Muscle layer of duodenum (tissue), 2 donors: ENCODE results near the gene ARF6.
"Not testable (repeated sequence)": the region's sequence is repeated elsewhere in the genome, so short reads cannot be mapped to it uniquely, and the experiment has no call there.

Source experiments
- H3K27ac ChIP-seq: one replicate; pipeline ENCODE4 v1.7.0; 2013; ENCODE audit warnings: mild to moderate bottlenecking, low read length
- H3K27me3 ChIP-seq: one replicate; pipeline ENCODE4 v1.7.0; 2013; ENCODE audit warnings: low read depth, mild to moderate bottlenecking, control low read depth, low read length
- H3K36me3 ChIP-seq, 2 donors: one replicate each; pipeline ENCODE4 v1.7.0; 2013; ENCODE audit warnings: low read length in 2 of 2, control low read depth in 1 of 2, mild to moderate bottlenecking in 1 of 2; ENCODE audit not compliant: insufficient read depth in 2 of 2, control insufficient read depth in 1 of 2
- H3K4me1 ChIP-seq, 2 donors: one replicate each; pipeline ENCODE4 v1.7.0; 2013; ENCODE audit warnings: low read length in 2 of 2, mild to moderate bottlenecking in 2 of 2, control low read depth in 1 of 2, moderate library complexity in 1 of 2; ENCODE audit not compliant: insufficient read depth in 2 of 2, control insufficient read depth in 1 of 2
- H3K4me3 ChIP-seq, 2 donors: one replicate each; pipeline ENCODE4 v1.7.0; 2013; ENCODE audit warnings: low read length in 2 of 2, low read depth in 1 of 2, mild to moderate bottlenecking in 1 of 2
- H3K9me3 ChIP-seq, 2 donors: one replicate each; pipeline ENCODE4 v1.7.0; 2013; ENCODE audit warnings: low read length in 2 of 2, control low read depth in 1 of 2, mild to moderate bottlenecking in 1 of 2; ENCODE audit not compliant: control insufficient read depth in 1 of 2
- donor health status: healthy.

Gene ARF6

GRCh38 chr14:49862089-49862673 lies 30.7 kb upstream of the ARF6 start:
- H3K27me3 ChIP-seq: no peaks in the 10 kb centered on the region
- H3K9me3 ChIP-seq: no peaks in the 10 kb centered on the region
- H3K27ac ChIP-seq: peak overlapping the region; percentile 100
- peak overlapping the region; percentile 77 to 91 for H3K4me3 ChIP-seq
- H3K4me1 ChIP-seq: peaks cover 4 to 5% of the 10 kb centered on the region in 2 donors
- H3K36me3 ChIP-seq: peaks cover 0 to 13% of the 10 kb centered on the region in 2 donors

- Histone ChIP-seq H3K9me3 (no peaks in the 10 kb centered on the region), H3K27ac (peak overlapping the region; percentile 98), H3K4me3 (peak overlapping the region; percentile 77 to 86), H3K4me1 (peaks cover 4 to 8% of the 10 kb centered on the region in 2 donors), H3K36me3 (peaks cover 0 to 13% of the 10 kb centered on the region in 2 donors), H3K27me3 (no peaks in the 10 kb centered on the region)
These were observed 29.2 kb upstream of the ARF6 start for GRCh38 chr14:49863487-49864281.

GRCh38 chr14:49865431-49865859 lies 27.4 kb upstream of the ARF6 start:
- Histone ChIP-seq H3K27me3 (no peaks in the 10 kb centered on the region), H3K9me3 (no peaks in the 10 kb centered on the region), H3K36me3 (peaks cover 0 to 13% of the 10 kb centered on the region in 2 donors), H3K4me3 (no peak overlapping the region), H3K27ac (no peak overlapping the region), H3K4me1 (peaks cover 4 to 10% of the 10 kb centered on the region in 2 donors)

GRCh38 chr14:49867831-49868719 lies 24.8 kb upstream of the ARF6 start:
- no peaks in the 10 kb centered on the region for H3K27me3 ChIP-seq
- peaks cover 0 to 3% of the 10 kb centered on the region in 2 donors for H3K36me3 ChIP-seq
- H3K4me1 ChIP-seq: peaks cover 0 to 10% of the 10 kb centered on the region in 2 donors
- peak overlapping the region; percentile 59 to 82 for H3K4me3 ChIP-seq
- no peaks in the 10 kb centered on the region for H3K9me3 ChIP-seq
- peak overlapping the region; percentile 99 for H3K27ac ChIP-seq

- Histone ChIP-seq H3K27me3 (no peaks in the 10 kb centered on the region), H3K4me1 (peaks cover 0 to 10% of the 10 kb centered on the region in 2 donors), H3K9me3 (no peaks in the 10 kb centered on the region), H3K36me3 (no peaks in the 10 kb centered on the region), H3K27ac (peak overlapping the region; percentile 97), H3K4me3 (peak overlapping the region; percentile 59 to 82)
These were observed 24.2 kb upstream of the ARF6 start for GRCh38 chr14:49868720-49869114.

- H3K4me3 ChIP-seq: no peak overlapping the region
- H3K9me3 ChIP-seq: no peaks in the 10 kb centered on the region
- H3K36me3 ChIP-seq: no peaks in the 10 kb centered on the region
- peaks cover 0 to 4% of the 10 kb centered on the region in 2 donors for H3K4me1 ChIP-seq
- H3K27ac ChIP-seq: no peak overlapping the region
- H3K27me3 ChIP-seq: no peaks in the 10 kb centered on the region
These were observed 22.0 kb upstream of the ARF6 start for GRCh38 chr14:49870908-49871307.

GRCh38 chr14:49873548-49873947 lies 19.3 kb upstream of the ARF6 start:
- not testable (repeated sequence) for H3K36me3 ChIP-seq, H3K27me3 ChIP-seq, H3K9me3 ChIP-seq, H3K4me3 ChIP-seq, H3K27ac ChIP-seq, H3K4me1 ChIP-seq

- no peak overlapping the region for H3K4me3 ChIP-seq
- no peaks in the 10 kb centered on the region for H3K9me3 ChIP-seq
- H3K4me1 ChIP-seq: no peaks in the 10 kb centered on the region
- no peak overlapping the region for H3K27ac ChIP-seq
- no peaks in the 10 kb centered on the region for H3K27me3 ChIP-seq
- H3K36me3 ChIP-seq: no peaks in the 10 kb centered on the region
These were observed 17.2 kb upstream of the ARF6 start for GRCh38 chr14:49875640-49876198.

GRCh38 chr14:49876563-49877127 lies 16.2 kb upstream of the ARF6 start:
- no peaks in the 10 kb centered on the region for H3K4me1 ChIP-seq
- H3K9me3 ChIP-seq: no peaks in the 10 kb centered on the region
- H3K27me3 ChIP-seq: no peaks in the 10 kb centered on the region
- no peaks in the 10 kb centered on the region for H3K36me3 ChIP-seq
- H3K27ac ChIP-seq: no peak overlapping the region
- no peak overlapping the region for H3K4me3 ChIP-seq

GRCh38 chr14:49879646-49880204 lies 13.2 kb upstream of the ARF6 start:
- Histone ChIP-seq H3K36me3 (no peaks in the 10 kb centered on the region), H3K27me3 (no peaks in the 10 kb centered on the region), H3K27ac (no peak overlapping the region), H3K4me3 (no peak overlapping the region), H3K4me1 (no peaks in the 10 kb centered on the region), H3K9me3 (no peaks in the 10 kb centered on the region)
